Chondrocyte (in vitro differentiated cells): ENCODE measurements around the gene KIAA1217. TPM values are rescaled to one million over a fixed set of nuclear protein-coding genes. Genes with fewer than 3 reads are reported as not detected.

Experiments used
- DNase-seq: peaks from one replicate; pipeline ENCODE4 v3.0.0; 2021; ENCODE audit warnings: mixed read lengths, low spot score
- H3K27ac Mint-ChIP-seq: one replicate; pipeline ENCODE4 v1.8.0; 2021; ENCODE audit warnings: mild to moderate bottlenecking, moderate library complexity, mixed read lengths; ENCODE audit not compliant: unreplicated experiment
- H3K27me3 Mint-ChIP-seq: 2 replicates; pipeline ENCODE4 v1.8.0; 2021; ENCODE audit warnings: low read depth, mixed read lengths
- H3K36me3 Mint-ChIP-seq: 2 replicates; pipeline ENCODE4 v1.8.0; 2021; ENCODE audit warnings: low read depth, mixed read lengths
- H3K4me1 Mint-ChIP-seq: 2 replicates; pipeline ENCODE4 v1.8.0; 2021; ENCODE audit warnings: low read depth, mild to moderate bottlenecking, mixed read lengths
- H3K4me3 Mint-ChIP-seq: one replicate; pipeline ENCODE4 v1.8.0; 2021; ENCODE audit warnings: mild to moderate bottlenecking, moderate library complexity, mixed read lengths; ENCODE audit not compliant: unreplicated experiment
- H3K9me3 Mint-ChIP-seq: 2 replicates; pipeline ENCODE4 v1.8.0; 2021; ENCODE audit warnings: low read depth, mixed read lengths
- total RNA-seq: library from RNA; stranded (reverse); gene quantifications from 3 replicates; pipeline ENCODE4 v1.2.1, GENCODE V29; 2021
- TF ChIP-seq, protein P1 (sequence below): fragments of 200-600 bp; sonication (generic); IDR thresholded peaks from 2 replicates; pipeline ENCODE4 v1.5.0; 2021; ENCODE audit warnings: antibody characterized with exemption, mild to moderate bottlenecking, moderate library complexity

The KIAA1217 gene
- total RNA-seq, 1 donor from 2014 or later, result 13.2 TPM

DNA sequence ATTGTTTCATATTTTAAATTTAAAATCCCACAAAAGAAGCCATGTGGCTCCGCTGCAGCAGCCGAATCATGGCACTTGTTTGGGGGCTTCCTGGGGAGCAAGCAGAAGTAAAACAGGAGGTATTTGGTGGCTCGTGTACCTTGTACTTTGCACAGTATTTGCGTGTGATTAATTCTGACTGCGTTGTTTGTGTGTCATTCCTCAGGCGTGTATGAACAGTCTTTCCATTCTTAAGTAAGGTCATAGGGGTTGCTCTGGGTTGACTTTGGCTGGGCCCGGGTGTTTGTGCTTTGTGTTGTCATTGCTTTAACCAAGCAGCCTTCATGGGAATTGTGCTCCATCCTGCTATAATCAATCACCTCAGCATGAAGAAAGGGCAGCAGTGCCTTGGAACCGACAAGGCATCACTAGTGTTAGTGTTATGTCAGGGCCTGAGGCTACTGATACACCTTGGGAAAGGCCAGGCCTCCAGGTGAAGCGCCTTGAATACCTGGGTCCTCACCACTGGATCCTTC is 332.4 kb downstream of the KIAA1217 start:
- Mint-ChIP-seq H3K4me3 (no peak overlapping the region), H3K27ac (no peak overlapping the region), H3K4me1 (no peaks in the 10 kb centered on the region), H3K9me3 (no peaks in the 10 kb centered on the region), H3K36me3 (peaks cover 23% of the 10 kb centered on the region), H3K27me3 (peaks cover 9% of the 10 kb centered on the region)
- no peak for DNase-seq
- TF ChIP-seq, protein P1, sequence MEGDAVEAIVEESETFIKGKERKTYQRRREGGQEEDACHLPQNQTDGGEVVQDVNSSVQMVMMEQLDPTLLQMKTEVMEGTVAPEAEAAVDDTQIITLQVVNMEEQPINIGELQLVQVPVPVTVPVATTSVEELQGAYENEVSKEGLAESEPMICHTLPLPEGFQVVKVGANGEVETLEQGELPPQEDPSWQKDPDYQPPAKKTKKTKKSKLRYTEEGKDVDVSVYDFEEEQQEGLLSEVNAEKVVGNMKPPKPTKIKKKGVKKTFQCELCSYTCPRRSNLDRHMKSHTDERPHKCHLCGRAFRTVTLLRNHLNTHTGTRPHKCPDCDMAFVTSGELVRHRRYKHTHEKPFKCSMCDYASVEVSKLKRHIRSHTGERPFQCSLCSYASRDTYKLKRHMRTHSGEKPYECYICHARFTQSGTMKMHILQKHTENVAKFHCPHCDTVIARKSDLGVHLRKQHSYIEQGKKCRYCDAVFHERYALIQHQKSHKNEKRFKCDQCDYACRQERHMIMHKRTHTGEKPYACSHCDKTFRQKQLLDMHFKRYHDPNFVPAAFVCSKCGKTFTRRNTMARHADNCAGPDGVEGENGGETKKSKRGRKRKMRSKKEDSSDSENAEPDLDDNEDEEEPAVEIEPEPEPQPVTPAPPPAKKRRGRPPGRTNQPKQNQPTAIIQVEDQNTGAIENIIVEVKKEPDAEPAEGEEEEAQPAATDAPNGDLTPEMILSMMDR, result no peak

DNA sequence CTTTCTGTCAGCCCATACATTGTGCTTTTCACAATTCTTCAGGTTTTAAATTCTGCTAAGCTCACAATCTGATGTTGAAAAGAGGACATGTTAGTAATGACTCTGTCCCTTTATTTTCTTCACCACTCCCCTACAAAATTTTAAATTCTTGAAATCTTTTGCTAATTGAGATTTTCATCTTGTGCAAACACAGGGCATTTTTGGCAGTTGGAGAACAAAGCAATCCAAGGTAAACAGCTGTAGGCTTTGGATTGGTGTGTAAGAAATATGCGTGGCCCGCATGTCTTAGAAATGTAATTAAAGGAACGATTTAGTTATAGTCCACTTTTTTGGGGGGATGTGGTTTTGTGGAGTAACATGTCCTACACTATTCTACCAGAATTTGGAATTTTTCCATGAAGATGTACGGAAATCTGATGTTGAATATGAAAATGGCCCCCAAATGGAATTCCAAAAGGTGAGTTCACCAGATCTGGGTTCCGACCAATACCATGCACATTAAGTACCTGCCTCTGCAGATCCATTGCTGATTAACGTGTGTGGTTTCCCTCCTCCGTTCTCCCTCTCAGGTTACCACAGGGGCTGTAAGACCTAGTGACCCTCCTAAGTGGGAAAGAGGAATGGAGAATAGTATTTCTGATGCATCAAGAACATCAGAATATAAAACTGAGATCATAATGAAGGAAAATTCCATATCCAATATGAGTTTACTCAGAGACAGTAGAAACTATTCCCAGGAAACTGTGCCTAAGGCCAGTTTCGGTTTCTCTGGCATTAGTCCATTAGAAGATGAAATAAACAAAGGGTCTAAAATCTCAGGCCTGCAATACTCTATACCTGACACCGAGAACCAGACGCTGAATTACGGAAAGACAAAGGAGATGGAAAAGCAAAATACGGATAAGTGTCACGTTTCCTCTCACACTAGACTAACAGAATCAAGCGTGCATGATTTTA is 333.7 kb downstream of the KIAA1217 start:
- no peak overlapping the region for H3K4me3 Mint-ChIP-seq
- H3K4me1 Mint-ChIP-seq, result no peaks in the 10 kb centered on the region
- peaks cover 10% of the 10 kb centered on the region for H3K27me3 Mint-ChIP-seq
- H3K27ac Mint-ChIP-seq, result no peak overlapping the region
- TF ChIP-seq, protein P1, result no peak
- peaks cover 20% of the 10 kb centered on the region for H3K36me3 Mint-ChIP-seq
- no peaks in the 10 kb centered on the region for H3K9me3 Mint-ChIP-seq
- DNase-seq, result no peak

DNA sequence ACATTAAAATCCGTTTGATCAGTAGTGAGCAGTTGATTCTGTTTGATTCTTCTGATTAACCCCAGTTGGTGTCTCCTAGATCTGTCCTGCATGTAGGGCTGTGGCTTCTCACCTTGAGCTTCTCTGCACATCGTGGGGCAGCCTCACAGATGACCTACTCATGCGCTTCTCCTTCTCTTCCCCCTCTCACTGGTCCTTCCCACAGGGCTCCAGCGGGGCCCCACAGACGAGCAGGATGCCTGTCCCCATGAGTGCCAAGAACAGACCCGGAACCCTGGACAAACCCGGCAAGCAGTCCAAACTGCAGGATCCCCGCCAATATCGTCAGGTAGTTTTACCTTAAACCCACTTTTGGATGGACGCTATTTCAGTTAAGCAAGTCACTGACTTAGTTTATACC is 335.8 kb downstream of the KIAA1217 start:
- peaks cover 22% of the 10 kb centered on the region for H3K36me3 Mint-ChIP-seq
- DNase-seq, result no peak

DNA sequence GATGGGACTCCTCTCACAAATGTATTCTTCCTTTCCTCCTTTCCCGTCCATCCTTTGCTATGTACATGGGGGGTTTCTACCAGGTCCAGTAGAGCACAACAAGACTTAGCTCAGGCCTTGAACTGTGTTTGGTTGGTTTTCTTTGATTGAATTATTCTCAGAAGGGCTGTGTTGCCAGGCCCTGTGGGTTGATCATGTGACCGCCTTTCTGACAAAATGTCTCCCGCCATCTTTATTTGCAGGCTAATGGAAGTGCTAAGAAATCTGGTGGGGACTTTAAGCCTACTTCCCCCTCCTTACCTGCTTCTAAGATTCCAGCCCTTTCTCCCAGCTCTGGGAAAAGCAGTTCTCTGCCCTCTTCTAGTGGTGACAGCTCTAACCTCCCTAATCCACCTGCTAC is 336.6 kb downstream of the KIAA1217 start:
- Mint-ChIP-seq H3K9me3 (no peaks in the 10 kb centered on the region), H3K27ac (no peak overlapping the region), H3K4me1 (no peaks in the 10 kb centered on the region), H3K27me3 (peaks cover 10% of the 10 kb centered on the region), H3K36me3 (peaks cover 22% of the 10 kb centered on the region), H3K4me3 (no peak overlapping the region)
- TF ChIP-seq, protein P1, result no peak
- DNase-seq, result no peak

More for the DNA sequence above, 335.8 kb downstream of the KIAA1217 start:
- no peak overlapping the region for H3K4me3 Mint-ChIP-seq
- no peaks in the 10 kb centered on the region for H3K4me1 Mint-ChIP-seq
- peaks cover 10% of the 10 kb centered on the region for H3K27me3 Mint-ChIP-seq
- no peak overlapping the region for H3K27ac Mint-ChIP-seq
- TF ChIP-seq, protein P1, result no peak
- no peaks in the 10 kb centered on the region for H3K9me3 Mint-ChIP-seq

DNA sequence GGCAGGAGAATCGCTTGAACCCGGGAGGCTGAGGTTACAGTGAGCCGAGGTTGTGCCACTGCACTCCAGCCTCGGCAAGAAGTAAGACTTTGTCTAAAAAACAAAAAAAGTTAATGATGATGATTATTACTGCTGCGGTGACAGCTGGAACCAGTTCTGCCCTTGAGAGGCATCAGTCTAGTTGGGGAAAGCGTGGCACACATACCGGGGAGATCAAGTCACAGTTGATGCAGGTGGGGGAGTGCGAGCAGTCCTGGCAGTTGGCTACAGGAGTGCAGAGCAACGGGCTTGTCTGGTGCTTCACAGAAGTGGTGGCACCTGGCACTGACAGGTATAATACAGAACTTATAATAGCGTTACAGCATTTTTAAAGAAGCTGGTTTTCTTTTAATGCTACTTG is 341.7 kb downstream of the KIAA1217 start:
- no peak for DNase-seq
- Mint-ChIP-seq H3K4me3 (no peak overlapping the region), H3K9me3 (no peaks in the 10 kb centered on the region), H3K36me3 (peaks cover 7% of the 10 kb centered on the region), H3K27ac (no peak overlapping the region), H3K4me1 (no peaks in the 10 kb centered on the region), H3K27me3 (peaks cover 21% of the 10 kb centered on the region)
- TF ChIP-seq, protein P1, result no peak
